CD4-positive, alpha-beta T cell treated with Interleukin-2 at 100 ng/mL for 4 hours (primary cell): ENCODE results near the gene HDAC9.

ENCODE experiments used
- DNase-seq: peaks from one replicate; pipeline ENCODE4 v3.0.0-alpha.2; 2020; ENCODE audit warnings: low spot score

Gene HDAC9

GRCh38 chr7:18593602-18594279 is 98.2 kb downstream of the HDAC9 start:
- DNase-seq, result no peak

- no peak for DNase-seq
Measured at GRCh38 chr7:18597754-18598153, 102.2 kb downstream of the HDAC9 start.

GRCh38 chr7:18607025-18607424 is 111.5 kb downstream of the HDAC9 start:
- no peak for DNase-seq

- no peak for DNase-seq
Measured at GRCh38 chr7:18610331-18610948, 114.9 kb downstream of the HDAC9 start.

- no peak for DNase-seq
Measured at GRCh38 chr7:18614841-18615240, 119.3 kb downstream of the HDAC9 start.

- no peak for DNase-seq
Measured at GRCh38 chr7:18619311-18619710, 123.8 kb downstream of the HDAC9 start.

GRCh38 chr7:18623389-18623788 is 127.8 kb downstream of the HDAC9 start:
- no peak for DNase-seq

GRCh38 chr7:18624459-18624858 is 128.9 kb downstream of the HDAC9 start:
- DNase-seq, result no peak

GRCh38 chr7:18626086-18626485 is 130.5 kb downstream of the HDAC9 start:
- DNase-seq, result no peak

GRCh38 chr7:18626717-18627116 is 131.2 kb downstream of the HDAC9 start:
- no peak for DNase-seq

- no peak for DNase-seq
Measured at GRCh38 chr7:18637516-18637915, 142.0 kb downstream of the HDAC9 start.

- DNase-seq, result peak; percentile 42
Measured at GRCh38 chr7:18638594-18639452, 143.3 kb downstream of the HDAC9 start.

GRCh38 chr7:18639711-18640110 is 144.2 kb downstream of the HDAC9 start:
- no peak for DNase-seq

GRCh38 chr7:18644981-18645380 is 149.4 kb downstream of the HDAC9 start:
- no peak for DNase-seq

- no peak for DNase-seq
Measured at GRCh38 chr7:18647582-18647981, 152.0 kb downstream of the HDAC9 start.

GRCh38 chr7:18648849-18649758 is 153.6 kb downstream of the HDAC9 start:
- peak; percentile 41 for DNase-seq

- DNase-seq, result no peak
Measured at GRCh38 chr7:18653381-18654155, 158.0 kb downstream of the HDAC9 start.

- no peak for DNase-seq
Measured at GRCh38 chr7:18654709-18655108, 159.2 kb downstream of the HDAC9 start.

- no peak for DNase-seq
Measured at GRCh38 chr7:18655506-18655905, 160.0 kb downstream of the HDAC9 start.

GRCh38 chr7:18655912-18656311 is 160.4 kb downstream of the HDAC9 start:
- DNase-seq, result no peak

- DNase-seq, result no peak
Measured at GRCh38 chr7:18656362-18656761, 160.8 kb downstream of the HDAC9 start.
